Endothelial cell of umbilical vein (primary cell): ENCODE results near the gene DOLPP1. TPM values are rescaled to one million over a fixed set of nuclear protein-coding genes. Genes with fewer than 3 reads are reported as not detected.

Source experiments
- BruUV-seq: library from RNA; stranded (reverse); fragments of 400-500 nt; replicated peaks from 2 replicates; lab custom pipeline; 2021; lab: Mats Ljungman, UMichigan
- CTCF ChIA-PET: fragments of 300-600, 350-600 bp; sonication (Branson Sonifier 250); formaldehyde crosslinking; loops from one replicate; lab custom pipeline; 2021; ENCODE audit warnings: antibody characterized with exemption, inconsistent platforms; lab: Charles Lee
- POLR2A ChIA-PET: fragments of 300-600, 350-600 bp; sonication (Branson Sonifier 250); formaldehyde crosslinking; loops from one replicate; lab custom pipeline; 2021; ENCODE audit warnings: antibody characterized with exemption, inconsistent platforms; lab: Charles Lee
- DNase-seq: peaks from one replicate; pipeline ENCODE4 v3.0.0-alpha.2; 2011; ENCODE audit warnings: low read depth, low spot score
- FAIRE-seq: peaks from 2 replicates; lab custom pipeline; 2011; peaks lifted over from hg19 to GRCh38; lab: Jason Lieb, UNC
- H2AFZ ChIP-seq: 2 replicates; pipeline ENCODE4 v1.6.0; 2012; ENCODE audit warnings: low read depth, low read length, control low read depth, inconsistent platforms
- H3K27ac ChIP-seq: 2 replicates; pipeline ENCODE4 v1.5.1; 2011; ENCODE audit warnings: low read depth, mild to moderate bottlenecking, control low read depth, low read length, moderate library complexity; ENCODE audit not compliant: insufficient read depth
- H3K27me3 ChIP-seq, 2 experiments: 2 replicates each; pipeline versions ENCODE4 v1.6.0 to v1.6.1; 2011; ENCODE audit warnings: low read length in 2 of 2, mixed read lengths in 1 of 2; ENCODE audit not compliant: control insufficient read depth in 2 of 2, insufficient read depth in 2 of 2
- H3K36me3 ChIP-seq, 2 experiments: 2 replicates in 1 of 2; 3 replicates in 1 of 2; pipeline ENCODE4 v1.5.1; 2011; ENCODE audit warnings: low read length in 2 of 2, mild to moderate bottlenecking in 1 of 2, moderate library complexity in 1 of 2; ENCODE audit not compliant: control insufficient read depth in 2 of 2, insufficient read depth in 2 of 2; ENCODE audit errors: extremely low read depth in 1 of 2
- H3K4me1 ChIP-seq: 3 replicates; pipeline ENCODE4 v1.5.1; 2011; ENCODE audit warnings: mild to moderate bottlenecking, low read length; ENCODE audit not compliant: control insufficient read depth, insufficient read depth; ENCODE audit errors: extremely low read depth
- H3K4me2 ChIP-seq: 2 replicates; pipeline ENCODE4 v1.6.1; 2011; ENCODE audit warnings: low read length, control low read depth, mixed read lengths; ENCODE audit not compliant: insufficient read depth
- H3K4me3 ChIP-seq, 3 experiments: fragments of 200-600 bp in 1 of 3; sonication (generic), shearing (Covaris generic) in 1 of 3; replicated peaks in 1 of 3; 2 replicates each; pipeline ENCODE4 v1.5.1; 2011 to 2016; ENCODE audit warnings: control low read depth in 3 of 3, low read length in 3 of 3, mild to moderate bottlenecking in 2 of 3, inconsistent platforms in 1 of 3, low read depth in 1 of 3, moderate library complexity in 1 of 3; ENCODE audit not compliant: insufficient read depth in 1 of 3
- H3K79me2 ChIP-seq: 2 replicates; pipeline ENCODE4 v1.6.0; 2012; ENCODE audit warnings: low read length, inconsistent platforms; ENCODE audit not compliant: control insufficient read depth, insufficient read depth
- H3K9ac ChIP-seq: replicated peaks from 2 replicates; pipeline ENCODE3; 2011; ENCODE audit warnings: low read length, control low read depth; ENCODE audit not compliant: insufficient read depth; ENCODE audit errors: extremely low read depth
- H3K9me1 ChIP-seq: replicated peaks from 3 replicates; pipeline ENCODE4 v1.6.0; 2011; ENCODE audit warnings: mild to moderate bottlenecking, low read length; ENCODE audit not compliant: control insufficient read depth, insufficient read depth; ENCODE audit errors: extremely low read depth
- H3K9me3 ChIP-seq: replicated peaks from 2 replicates; pipeline ENCODE4 v1.5.1; 2012; ENCODE audit warnings: low read length, inconsistent platforms; ENCODE audit not compliant: control insufficient read depth, insufficient read depth
- H4K20me1 ChIP-seq: replicated peaks from 2 replicates; pipeline ENCODE3; 2011; ENCODE audit warnings: mild to moderate bottlenecking, low read length; ENCODE audit not compliant: control insufficient read depth, insufficient read depth; ENCODE audit errors: extremely low read depth
- EZH2 ChIP-seq: IDR thresholded peaks from 2 replicates; pipeline ENCODE4 v1.6.1; 2012; ENCODE audit warnings: borderline replicate concordance, low read depth, mild to moderate bottlenecking, moderate library complexity, low read length, inconsistent platforms; ENCODE audit not compliant: severe bottlenecking
- FOS ChIP-seq: IDR thresholded peaks from 2 replicates; pipeline ENCODE4 v1.6.1; 2011; ENCODE audit warnings: mild to moderate bottlenecking, low read length, moderate library complexity, borderline replicate concordance; ENCODE audit not compliant: insufficient read depth
- GATA2 ChIP-seq: IDR thresholded peaks from 2 replicates; pipeline ENCODE4 v1.7.0; 2011; ENCODE audit warnings: low read depth, mild to moderate bottlenecking, moderate library complexity, mixed read lengths, low read length; ENCODE audit not compliant: insufficient read length, insufficient read depth
- JUN ChIP-seq: IDR thresholded peaks from 2 replicates; pipeline ENCODE4 v1.6.1; 2011; ENCODE audit warnings: borderline replicate concordance, low read depth; ENCODE audit not compliant: insufficient read length, insufficient read depth
- MAX ChIP-seq: IDR thresholded peaks from 2 replicates; pipeline ENCODE4 v1.6.1; 2011; ENCODE audit not compliant: insufficient read depth, insufficient read length
- MYC ChIP-seq: IDR thresholded peaks from one replicate; pipeline ENCODE4 v1.6.1; 2011; ENCODE audit warnings: mild to moderate bottlenecking, low read depth, low read length
- POLR2A ChIP-seq: IDR thresholded peaks from 2 replicates; pipeline ENCODE4 v1.6.1; 2012; ENCODE audit warnings: low read depth, mild to moderate bottlenecking, control low read depth, low read length
- POLR2AphosphoS5 ChIP-seq: IDR thresholded peaks from 2 replicates; pipeline ENCODE4 v1.6.1; 2012; ENCODE audit warnings: low read depth, mild to moderate bottlenecking, control low read depth, low read length, moderate library complexity; ENCODE audit not compliant: insufficient read depth
- dilution Hi-C: fragments of 300-500 bp; cut with MboI; formaldehyde crosslinking; loops from one replicate; pipeline ENCODE4 v1.15.0; 2019; ENCODE audit warnings: low sequenced_read_pairs; ENCODE audit not compliant: extremely low pct_ligation_motif_present
- intact Hi-C: fragments of 100-400 bp; cut with micrococcal nuclease; formaldehyde crosslinking; loops from one replicate; pipeline ENCODE4 v1.10.0; 2022
- polyA plus RNA-seq, 4 experiments: library from polyadenylated mRNA; depleted of rRNA in 3 of 4; stranded (reverse) in 3 of 4; unstranded in 1 of 4; fragments of >200 nt; gene quantifications; 2 replicates each; pipeline versions ENCODE4 v1.2.1 to v1.2.3, GENCODE V29; 2011 to 2012; ENCODE audit warnings: missing spikeins in 1 of 4
- total RNA-seq: library from RNA; stranded (reverse); gene quantifications from 2 replicates; pipeline ENCODE4 v1.2.3, GENCODE V29; 2021
- TF ChIP-seq, protein P1 (sequence below), 2 donors: IDR thresholded peaks; 1 replicate in 1 of 2; 2 replicates in 1 of 2; pipeline ENCODE4 v1.5.1; 2011; ENCODE audit warnings: low read length in 2 of 2, mild to moderate bottlenecking in 2 of 2, moderate library complexity in 2 of 2, control low read depth in 1 of 2, inconsistent platforms in 1 of 2, low read depth in 1 of 2; ENCODE audit not compliant: insufficient read depth in 1 of 2; ENCODE audit errors: extremely low read depth in 1 of 2

The DOLPP1 gene
- total and polyA plus RNA-seq, 2 donors (not counting 3 experiments of a cell fraction or from before 2014, with no cell fraction given): 17.7 to 28.3 TPM

DNA sequence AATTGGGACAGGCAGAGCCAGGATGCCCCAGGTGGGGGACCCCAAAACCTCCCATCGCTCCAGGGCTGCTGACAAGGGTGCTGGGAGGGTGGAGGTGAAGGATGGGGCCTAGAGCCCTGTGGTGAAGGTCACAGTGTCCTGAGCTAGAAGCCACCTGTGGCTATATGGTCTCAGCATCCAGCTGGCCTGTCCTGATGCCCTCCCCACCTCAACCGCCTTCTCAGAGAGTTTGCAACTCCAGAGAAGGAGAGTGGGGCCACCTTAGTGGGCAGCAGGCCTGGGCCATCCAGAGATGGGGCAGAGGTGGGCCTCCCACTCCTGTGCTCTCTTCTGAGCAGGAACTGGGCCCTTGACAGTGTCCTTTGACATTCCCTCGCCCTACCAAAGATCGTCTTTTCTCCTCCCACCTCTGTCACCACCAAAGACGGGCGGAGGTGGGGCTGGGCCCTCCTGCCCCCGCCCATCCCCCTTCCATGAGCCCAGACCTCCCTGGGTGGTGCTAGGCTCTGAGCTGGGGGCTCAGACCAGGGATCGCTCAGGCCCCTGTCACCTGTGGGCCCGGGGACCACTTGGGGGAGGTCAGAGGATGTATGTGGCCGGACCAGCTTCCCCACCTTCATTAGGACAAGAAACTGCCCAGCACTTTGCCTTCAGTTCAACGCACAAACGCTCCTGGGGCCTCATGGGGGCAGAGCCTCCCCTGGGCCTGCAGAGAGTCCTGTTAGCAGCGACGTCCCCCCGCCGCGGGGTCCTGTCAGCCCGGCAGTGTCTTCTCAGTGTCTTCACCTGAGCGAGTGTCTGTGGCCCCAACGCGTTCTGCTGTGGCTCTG, 10.0 kb upstream of the DOLPP1 start:
- intact Hi-C loops: no loop called here
- Histone ChIP-seq H3K79me2 (no peaks in the 10 kb centered on the region), H3K9me1 (no peaks in the 10 kb centered on the region), H3K27me3 (no peaks in the 10 kb centered on the region), H3K4me3 (no peak overlapping the region), H3K4me1 (no peaks in the 10 kb centered on the region), H3K9ac (no peak overlapping the region), H3K4me2 (no peak overlapping the region), H3K27ac (no peak overlapping the region), H4K20me1 (no peaks in the 10 kb centered on the region), H3K36me3 (peaks cover 0 to 22% of the 10 kb centered on the region in 2 experiments), H3K9me3 (no peaks in the 10 kb centered on the region), H2AFZ (no peak overlapping the region)
- CTCF ChIA-PET: no interaction called here
- TF ChIP-seq GATA2: no peak
- TF ChIP-seq MAX: no peak
- no peak for TF ChIP-seq JUN
- TF ChIP-seq FOS: no peak
- TF ChIP-seq EZH2: no peak
- TF ChIP-seq MYC: no peak
- TF ChIP-seq, protein P1, sequence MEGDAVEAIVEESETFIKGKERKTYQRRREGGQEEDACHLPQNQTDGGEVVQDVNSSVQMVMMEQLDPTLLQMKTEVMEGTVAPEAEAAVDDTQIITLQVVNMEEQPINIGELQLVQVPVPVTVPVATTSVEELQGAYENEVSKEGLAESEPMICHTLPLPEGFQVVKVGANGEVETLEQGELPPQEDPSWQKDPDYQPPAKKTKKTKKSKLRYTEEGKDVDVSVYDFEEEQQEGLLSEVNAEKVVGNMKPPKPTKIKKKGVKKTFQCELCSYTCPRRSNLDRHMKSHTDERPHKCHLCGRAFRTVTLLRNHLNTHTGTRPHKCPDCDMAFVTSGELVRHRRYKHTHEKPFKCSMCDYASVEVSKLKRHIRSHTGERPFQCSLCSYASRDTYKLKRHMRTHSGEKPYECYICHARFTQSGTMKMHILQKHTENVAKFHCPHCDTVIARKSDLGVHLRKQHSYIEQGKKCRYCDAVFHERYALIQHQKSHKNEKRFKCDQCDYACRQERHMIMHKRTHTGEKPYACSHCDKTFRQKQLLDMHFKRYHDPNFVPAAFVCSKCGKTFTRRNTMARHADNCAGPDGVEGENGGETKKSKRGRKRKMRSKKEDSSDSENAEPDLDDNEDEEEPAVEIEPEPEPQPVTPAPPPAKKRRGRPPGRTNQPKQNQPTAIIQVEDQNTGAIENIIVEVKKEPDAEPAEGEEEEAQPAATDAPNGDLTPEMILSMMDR (IDR thresholded peaks at IDR 0.05; ENCODE audit: extremely low read depth in 1 of 2, insufficient read depth in 1 of 2, low read depth in 1 of 2, low read length in 2 of 2): no peak
- TF ChIP-seq POLR2A: no peak
- no peak for TF ChIP-seq POLR2AphosphoS5
- DNase-seq: no peak
- no peak for FAIRE-seq
- dilution Hi-C loops: no loop called here
- POLR2A ChIA-PET: no interaction called here
- BruUV-seq: no TSS peak
